HTR-8/SVneo (cell line): ENCODE data around the gene NECTIN2.

Experiments used
- DNase-seq: peaks from one replicate; pipeline ENCODE4 v3.0.0; 2011; ENCODE audit warnings: low spot score, mixed read lengths; ENCODE audit not compliant: insufficient read length
- FAIRE-seq: peaks from 2 replicates; lab custom pipeline; 2011; peaks lifted over from hg19 to GRCh38; lab: Jason Lieb, UNC

The NECTIN2 gene

DNA sequence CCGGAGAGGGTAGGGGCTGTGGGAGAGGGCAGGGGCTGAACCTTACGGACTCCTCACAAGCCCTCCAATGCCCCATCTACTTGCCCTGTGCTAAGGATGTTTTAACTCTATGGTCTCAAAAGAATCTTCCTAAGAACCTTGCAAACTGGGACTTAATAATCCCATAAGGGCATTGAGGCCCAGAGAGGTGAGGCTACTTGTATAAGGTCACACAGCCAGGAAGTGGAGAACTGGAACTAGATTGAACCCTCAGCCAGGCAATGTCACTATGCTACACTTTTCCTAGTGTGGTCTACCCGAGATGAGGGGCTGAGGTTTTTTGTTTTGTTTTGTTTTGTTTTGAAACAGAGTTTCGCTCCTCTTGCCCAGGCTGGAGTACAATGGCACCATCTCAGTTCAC lies 85.4 kb downstream of the NECTIN2 start:
- no peak for FAIRE-seq
- no peak for DNase-seq
